Heart right ventricle (tissue), 16 donors: ENCODE results near the gene ORM2. TPM values are rescaled to one million over a fixed set of nuclear protein-coding genes. Genes with fewer than 3 reads are reported as not detected.

ENCODE experiments used
- ATAC-seq, 8 donors: fragments of 200-7000 bp; cut with Tn5 transposase; one replicate each; pipeline ENCODE4 v1.9.1; 2020; ENCODE audit warnings: mild to moderate bottlenecking in 8 of 8, moderate library complexity in 8 of 8, moderate number of reproducible peaks in 1 of 8
- DNase-seq, 2 donors: peaks; one replicate each; pipeline ENCODE4 v3.0.0-alpha.2; 2020
- H3K27ac ChIP-seq, 10 donors: fragments of 200-600 bp; sonication (generic) in 2 of 10; one replicate each; pipeline versions ENCODE4 v1.5.0 to v1.8.0; 2020 to 2022; ENCODE audit warnings: mild to moderate bottlenecking in 3 of 10
- H3K27me3 ChIP-seq, 7 donors: fragments of 200-600 bp; one replicate each; pipeline ENCODE4 v1.8.0; 2021 to 2022; ENCODE audit warnings: mild to moderate bottlenecking in 2 of 7
- H3K36me3 ChIP-seq, 9 donors: fragments of 200-600 bp; sonication (generic) in 1 of 9; one replicate each; pipeline versions ENCODE4 v1.5.0 to v1.8.0; 2020 to 2022; ENCODE audit warnings: mild to moderate bottlenecking in 2 of 9
- H3K4me1 ChIP-seq, 9 donors: fragments of 200-600 bp; sonication (generic) in 1 of 9; one replicate each; pipeline versions ENCODE4 v1.5.0 to v1.8.0; 2020 to 2022; ENCODE audit warnings: mild to moderate bottlenecking in 4 of 9
- H3K4me3 ChIP-seq, 10 donors: fragments of 200-600 bp; sonication (generic) in 2 of 10; one replicate each; pipeline versions ENCODE4 v1.5.0 to v1.8.0; 2020 to 2022; ENCODE audit warnings: mild to moderate bottlenecking in 7 of 10, moderate library complexity in 2 of 10
- H3K9me3 ChIP-seq, 11 donors: fragments of 200-600 bp in 10 of 11; sonication (generic) in 2 of 11; one replicate each; pipeline versions ENCODE4 v1.5.0 to v1.8.0; 2013 to 2022; ENCODE audit warnings: mild to moderate bottlenecking in 2 of 11, control low read depth in 1 of 11, moderate library complexity in 1 of 11
- WGBS, 2 donors: extraction: QIAGEN DNeasy Blood & Tissue Kit; methylation state at CpG; one replicate each; pipeline ENCODE4 v1.1.7; 2013; ENCODE audit warnings: inconsistent platforms in 1 of 2; 5-methylcytosine and 5-hydroxymethylcytosine counted together
- intact Hi-C, 10 donors: fragments of 100-400 bp; cut with DNase I; formaldehyde crosslinking; loops; one replicate each; pipeline versions ENCODE4 v1.11.1 to v1.14.2; 2022
- polyA plus RNA-seq, 2 donors: library from polyadenylated mRNA; stranded (reverse); fragments of 200-250 nt; gene quantifications; one replicate each; pipeline ENCODE4 v1.2.3, GENCODE V29; 2013
- total RNA-seq, 10 donors: library from RNA; stranded (reverse); fragmentation: NEBNext Ultra II Directional in 3 of 10; extraction: Animal tissue kit (Norgen Biotek cat#: 25700) in 3 of 10; gene quantifications; one replicate each; pipeline versions ENCODE4 v1.2.1 to v1.2.4, GENCODE V29; 2021 to 2023
- TF ChIP-seq, protein P1 (sequence below), 9 donors: fragments of 200-600 bp; sonication (generic) in 2 of 9; IDR thresholded peaks; one replicate each; pipeline versions ENCODE4 v1.5.0 to v1.8.0; 2021 to 2022; ENCODE audit warnings: antibody characterized with exemption in 9 of 9, mild to moderate bottlenecking in 5 of 9, moderate library complexity in 1 of 9
- donor health status: Arrhythmogenic right ventricular cardiomyopathy.
- donor health status: ischemic (EF 13 %, LVEDD 7.1; RV severe dilation, severe dysfunction).
- donor health status: healthy with polysubstance abuse.
- donor health status: DM: no; HTN: yes; CAD: no.
- donor health status: DM: no; HTN: no; CAD: no.
- donor health status: ischemic (EF 25% LVEDD 6.9; RV normal size, moderate dysfunction).
- donor health status: ischemic (EF 25% LVEDD 5.7; RV mildly dilated, moderate dysfunction).
- donor health status: healthy.
- donor health status: DM: yes; HTN: yes; CAD: no.
- donor health status: Ischemic cardiomyopathy.
- donor health status: ischemic (EF 35%, LVEDD 5.7; RV mildly dilated, moderate dysfunction).
- donor health status: nonischemic (EF 11% LVEDD 7.7; RV severe dilation, severe dysfunction).
- donor health status: DM: yes; HTN: yes; CAD: no.
- donor health status: PGD.
- donor health status: ischemic (EF 29% LVEDD 5.4; RV normal size, mild dysfunction).
- donor health status: nonischemic (EF 23%, LVEDD 6.1; RV moderate dilation, normal function).

Gene ORM2
- total and polyA plus RNA-seq, 12 donors = 0.44 TPM; not detected in 11

DNA sequence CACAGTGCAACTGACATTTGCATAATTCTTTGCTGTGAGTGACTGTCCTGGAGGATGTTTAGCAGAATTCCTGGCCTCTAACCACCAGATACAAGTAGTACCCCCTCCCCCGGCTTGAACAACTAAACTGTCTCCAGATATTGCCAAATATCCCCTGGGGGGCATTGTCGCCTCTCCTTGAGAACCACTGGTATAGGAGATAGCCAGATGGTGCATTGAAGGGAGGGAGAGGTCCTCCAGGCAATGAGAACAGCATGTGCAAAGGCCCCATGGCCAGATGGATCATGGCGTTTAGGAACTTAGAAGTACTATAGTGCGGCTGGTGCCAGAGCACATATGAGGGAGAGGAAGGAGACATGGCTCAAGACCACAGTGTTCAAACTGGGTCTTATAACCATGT, 25.7 kb upstream of the ORM2 start:
- Histone ChIP-seq H3K27me3 (no peaks in the 10 kb centered on the region), H3K9me3 (no peaks in the 10 kb centered on the region), H3K36me3 (peaks cover 0 to 28% (median 0%) of the 10 kb centered on the region in 9 donors), H3K4me1 (peaks cover 0 to 15% (median 5%) of the 10 kb centered on the region in 9 donors), H3K4me3 (no peak overlapping the region), H3K27ac (no peak overlapping the region)
- intact Hi-C loops = loop anchor here in 1 of 10 donors (5.0 kb wide), 1 partner anchor 197 kb away; no protein-coding TSS in a partner anchor
- TF ChIP-seq, protein P1, sequence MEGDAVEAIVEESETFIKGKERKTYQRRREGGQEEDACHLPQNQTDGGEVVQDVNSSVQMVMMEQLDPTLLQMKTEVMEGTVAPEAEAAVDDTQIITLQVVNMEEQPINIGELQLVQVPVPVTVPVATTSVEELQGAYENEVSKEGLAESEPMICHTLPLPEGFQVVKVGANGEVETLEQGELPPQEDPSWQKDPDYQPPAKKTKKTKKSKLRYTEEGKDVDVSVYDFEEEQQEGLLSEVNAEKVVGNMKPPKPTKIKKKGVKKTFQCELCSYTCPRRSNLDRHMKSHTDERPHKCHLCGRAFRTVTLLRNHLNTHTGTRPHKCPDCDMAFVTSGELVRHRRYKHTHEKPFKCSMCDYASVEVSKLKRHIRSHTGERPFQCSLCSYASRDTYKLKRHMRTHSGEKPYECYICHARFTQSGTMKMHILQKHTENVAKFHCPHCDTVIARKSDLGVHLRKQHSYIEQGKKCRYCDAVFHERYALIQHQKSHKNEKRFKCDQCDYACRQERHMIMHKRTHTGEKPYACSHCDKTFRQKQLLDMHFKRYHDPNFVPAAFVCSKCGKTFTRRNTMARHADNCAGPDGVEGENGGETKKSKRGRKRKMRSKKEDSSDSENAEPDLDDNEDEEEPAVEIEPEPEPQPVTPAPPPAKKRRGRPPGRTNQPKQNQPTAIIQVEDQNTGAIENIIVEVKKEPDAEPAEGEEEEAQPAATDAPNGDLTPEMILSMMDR (IDR thresholded peaks at IDR 0.05) = no peak
- no peak for ATAC-seq
- 93 to 94% methylated on average over 4 of the region's 4 CpGs for WGBS, 2 donors
- no peak for DNase-seq

DNA sequence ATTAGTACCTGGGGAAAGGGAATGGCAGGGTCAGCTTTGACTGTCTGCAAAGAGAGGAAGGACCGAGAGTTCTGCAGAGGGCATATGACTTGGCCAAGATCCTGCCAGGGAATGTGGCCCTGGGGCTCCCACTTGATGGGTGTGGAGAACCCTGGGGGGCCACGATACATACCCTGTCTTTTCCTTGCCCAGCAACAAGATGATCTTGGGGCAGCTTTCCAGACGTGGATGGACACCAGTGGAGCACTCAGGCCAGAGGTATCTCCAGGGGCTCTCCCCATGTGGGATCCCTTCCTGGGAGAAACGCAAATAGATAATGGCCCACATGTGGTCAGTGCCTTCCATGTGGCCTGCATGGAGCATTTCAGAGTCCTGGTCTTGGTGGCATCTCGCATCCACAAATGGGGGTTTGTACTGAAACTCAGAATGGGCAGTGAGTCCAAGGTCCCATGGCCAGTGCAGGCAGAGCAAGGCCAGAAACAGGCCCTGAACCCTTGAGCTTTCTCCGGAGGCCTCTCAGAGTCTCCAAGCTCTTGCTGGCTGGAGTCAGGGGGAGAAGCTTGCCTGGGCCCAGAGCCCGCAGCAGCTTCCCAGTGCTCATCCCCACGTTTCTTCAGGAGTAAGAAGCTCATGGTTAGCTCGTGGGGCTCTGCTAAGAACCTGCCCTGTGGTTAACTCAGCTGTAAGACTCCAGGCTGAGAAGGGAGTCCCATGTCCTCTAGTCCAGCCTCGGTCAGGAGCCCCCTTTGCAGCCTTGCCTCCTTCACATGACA, 25.1 kb upstream of the ORM2 start:
- intact Hi-C loops = loop anchor here in 1 of 10 donors (5.0 kb wide), 1 partner anchor 197 kb away; no protein-coding TSS in a partner anchor
- no peak for DNase-seq
- H3K27ac ChIP-seq = no peak overlapping the region
- H3K27me3 ChIP-seq = no peaks in the 10 kb centered on the region
- WGBS, 2 donors = 89 to 92% methylated on average over 10 of the region's 10 CpGs
- H3K4me1 ChIP-seq = peaks cover 0 to 10% (median 5%) of the 10 kb centered on the region in 9 donors
- TF ChIP-seq, protein P1 (IDR thresholded peaks at IDR 0.05) = no peak
- peaks cover 0 to 32% (median 0%) of the 10 kb centered on the region in 9 donors for H3K36me3 ChIP-seq
- H3K4me3 ChIP-seq = no peak overlapping the region
- no peaks in the 10 kb centered on the region for H3K9me3 ChIP-seq
- ATAC-seq = no peak

DNA sequence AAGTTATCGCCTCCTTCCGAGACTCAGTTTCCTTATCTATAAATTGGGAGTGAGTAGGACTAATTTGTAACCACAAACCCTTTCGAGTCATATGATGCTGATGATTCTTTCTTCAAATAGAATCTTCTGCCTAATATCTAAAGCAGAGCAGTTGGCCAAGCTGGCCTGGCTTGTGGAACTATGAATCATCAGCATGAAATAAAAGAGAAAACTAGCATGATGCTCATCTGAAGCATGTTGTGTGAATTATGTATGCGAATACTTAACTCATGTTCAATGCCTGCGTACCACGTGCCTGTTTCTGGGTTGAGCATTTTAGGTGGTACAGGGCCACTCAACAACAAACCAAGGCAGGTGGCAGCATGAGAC, 21.8 kb upstream of the ORM2 start:
- intact Hi-C loops = no loop called here
- Histone ChIP-seq H3K4me1 (peaks cover 0 to 9% (median 5%) of the 10 kb centered on the region in 9 donors), H3K27ac (no peak overlapping the region), H3K36me3 (peaks cover 0 to 28% (median 0%) of the 10 kb centered on the region in 9 donors), H3K4me3 (no peak overlapping the region), H3K9me3 (no peaks in the 10 kb centered on the region), H3K27me3 (no peaks in the 10 kb centered on the region)
- ATAC-seq = no peak
- DNase-seq = no peak
- 94 to 98% methylated on average over 6 of the region's 6 CpGs for WGBS, 2 donors
- TF ChIP-seq, protein P1 (IDR thresholded peaks at IDR 0.05) = no peak

DNA sequence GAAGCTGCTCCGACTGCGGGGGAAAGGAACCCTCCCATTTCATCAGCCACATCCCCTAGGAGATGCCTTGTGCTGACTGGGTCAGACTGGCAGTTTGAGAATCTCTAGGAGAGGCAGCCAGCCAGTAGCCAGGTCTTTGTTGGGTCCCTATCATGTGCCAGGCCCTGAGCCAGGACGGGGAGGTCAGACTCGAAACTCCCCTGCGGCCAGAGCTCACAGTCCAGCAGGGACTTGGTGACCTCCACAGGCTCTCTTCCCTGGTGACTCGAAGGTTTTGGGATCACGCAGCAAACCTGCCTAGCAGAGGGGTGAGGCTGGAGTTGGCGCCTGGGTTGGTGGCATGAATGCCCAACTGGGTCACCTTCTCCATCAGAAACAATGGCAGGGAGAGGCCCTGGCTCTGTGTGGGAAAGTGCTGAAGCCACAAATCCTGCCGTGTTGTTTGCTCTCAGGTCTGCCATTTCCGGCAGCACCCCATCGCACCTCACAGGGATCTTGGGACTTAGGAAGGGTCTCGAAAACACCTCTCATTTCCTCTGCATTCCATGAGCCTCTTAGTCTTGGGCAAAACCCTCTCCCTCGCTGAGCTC, 21.2 kb upstream of the ORM2 start:
- no peak for DNase-seq

More for the DNA sequence above, 21.2 kb upstream of the ORM2 start:
- Histone ChIP-seq H3K4me1 (peaks cover 0 to 9% (median 5%) of the 10 kb centered on the region in 9 donors), H3K36me3 (peaks cover 0 to 28% (median 0%) of the 10 kb centered on the region in 9 donors), H3K27ac (no peak overlapping the region), H3K27me3 (no peaks in the 10 kb centered on the region), H3K4me3 (no peak overlapping the region), H3K9me3 (no peaks in the 10 kb centered on the region)
- intact Hi-C loops = no loop called here
- ATAC-seq = no peak
- 89 to 96% methylated on average over 13 of the region's 13 CpGs for WGBS, 2 donors
- TF ChIP-seq, protein P1 (IDR thresholded peaks at IDR 0.05) = no peak
